HL-60/S4 (cell line): ENCODE data around the gene PHLDB3.
"Not testable (repeated sequence)": the region's sequence is repeated elsewhere in the genome, so short reads cannot be mapped to it uniquely, and the experiment has no call there.

Experiments used
- in situ Hi-C: fragments of 300-500 bp; cut with MboI; formaldehyde crosslinking; loops from 2 replicates; pipeline ENCODE4 v1.14.3; 2022; ENCODE audit warnings: low sequenced_read_pairs

PHLDB3 gene

GRCh38 chr19:43504426-43505185 lies at the start of gene PHLDB3:
TSS of gene PHLDB3 (minus strand) at chr19:43504746. CDS start at chr19:43504118, 628 bp downstream.
- in situ Hi-C loops: no loop called here

- in situ Hi-C loops: no loop called here
Measured at GRCh38 chr19:43553656-43554055, 49.1 kb upstream of the PHLDB3 start.

- in situ Hi-C loops: no loop called here
Measured at GRCh38 chr19:43552616-43553015, 48.1 kb upstream of the PHLDB3 start.

GRCh38 chr19:43552198-43552450 lies 47.6 kb upstream of the PHLDB3 start:
- in situ Hi-C loops: no loop called here

- in situ Hi-C loops: no loop called here
Measured at GRCh38 chr19:43551399-43552197, 47.1 kb upstream of the PHLDB3 start.

- in situ Hi-C loops: no loop called here
Measured at GRCh38 chr19:43548706-43549105, 44.2 kb upstream of the PHLDB3 start.

- in situ Hi-C loops: not testable (repeated sequence)
Measured at GRCh38 chr19:43547926-43548325, 43.4 kb upstream of the PHLDB3 start.

- in situ Hi-C loops: no loop called here
Measured at GRCh38 chr19:43546581-43546980, 42.0 kb upstream of the PHLDB3 start.

- in situ Hi-C loops: no loop called here
Measured at GRCh38 chr19:43545981-43546380, 41.4 kb upstream of the PHLDB3 start.

- in situ Hi-C loops: no loop called here
Measured at GRCh38 chr19:43545276-43545675, 40.7 kb upstream of the PHLDB3 start.

GRCh38 chr19:43544077-43544476 lies 39.5 kb upstream of the PHLDB3 start:
- in situ Hi-C loops: no loop called here

- in situ Hi-C loops: no loop called here
Measured at GRCh38 chr19:43541920-43542650, 37.5 kb upstream of the PHLDB3 start.

GRCh38 chr19:43540381-43540780 lies 35.8 kb upstream of the PHLDB3 start:
- in situ Hi-C loops: no loop called here

GRCh38 chr19:43538922-43539321 lies 34.4 kb upstream of the PHLDB3 start:
- in situ Hi-C loops: no loop called here

GRCh38 chr19:43534816-43535761 lies 30.5 kb upstream of the PHLDB3 start:
- in situ Hi-C loops: no loop called here

GRCh38 chr19:43534305-43534815 lies 29.8 kb upstream of the PHLDB3 start:
- in situ Hi-C loops: no loop called here

- in situ Hi-C loops: no loop called here
Measured at GRCh38 chr19:43533546-43534304, 29.2 kb upstream of the PHLDB3 start.

- in situ Hi-C loops: no loop called here
Measured at GRCh38 chr19:43532962-43533545, 28.5 kb upstream of the PHLDB3 start, which contains the start of gene ZNF575. TSS of gene ZNF575 (plus strand) at chr19:43533188. CDS start at chr19:43534423, 1,235 bp downstream.

GRCh38 chr19:43532571-43532961 lies 28.0 kb upstream of the PHLDB3 start:
- in situ Hi-C loops: no loop called here
